Heart left ventricle (tissue), 13 donors: ENCODE results near the gene SMARCA5.

ENCODE experiments used
- CTCF ChIP-seq, 12 donors: fragments of 200-600 bp; sonication (generic) in 4 of 12; IDR thresholded peaks; one replicate each; pipeline versions ENCODE4 v1.5.0 to v1.8.0; 2018 to 2022; ENCODE audit warnings: antibody characterized with exemption in 12 of 12, mild to moderate bottlenecking in 5 of 12
- POLR2A ChIP-seq, 2 donors: fragments of 450-650 bp; IDR thresholded peaks; one replicate each; pipeline ENCODE4 v1.6.1; 2017; ENCODE audit warnings: antibody characterized with exemption in 2 of 2, mild to moderate bottlenecking in 2 of 2, moderate library complexity in 2 of 2
- donor health status: ischemic (EF 13 %, LVEDD 7.1; RV severe dilation, severe dysfunction).
- donor health status: DM: no; HTN: yes; CAD: no.
- donor health status: DM: no; HTN: no; CAD: no.
- donor health status: ischemic (EF 25% LVEDD 6.9; RV normal size, moderate dysfunction).
- donor health status: ischemic (EF 25% LVEDD 5.7; RV mildly dilated, moderate dysfunction).
- donor health status: ischemic (EF 35%, LVEDD 5.7; RV mildly dilated, moderate dysfunction).
- donor health status: nonischemic (EF 11% LVEDD 7.7; RV severe dilation, severe dysfunction).
- donor health status: DM: yes; HTN: yes; CAD: no.
- donor health status: PGD.
- donor health status: ischemic (EF 29% LVEDD 5.4; RV normal size, mild dysfunction).
- donor health status: nonischemic (EF 23%, LVEDD 6.1; RV moderate dilation, normal function).

- TF ChIP-seq POLR2A (IDR thresholded peaks at IDR 0.05) (no peak), CTCF (IDR thresholded peaks at IDR 0.05) (no peak)
Measured at GRCh38 chr4:143486314-143486713, 27.2 kb upstream of the SMARCA5 start.
